Upper lobe of left lung (tissue), 6 donors: ENCODE data around the gene LGALS14. TPM values are rescaled to one million over a fixed set of nuclear protein-coding genes. Genes with fewer than 3 reads are reported as not detected.

ENCODE experiments used
- ATAC-seq, 2 donors: fragments of 200-7000 bp; cut with Tn5 transposase; one replicate each; pipeline ENCODE4 v1.9.1; 2022; ENCODE audit warnings: mild to moderate bottlenecking in 2 of 2, moderate library complexity in 2 of 2; ENCODE audit not compliant: low FRiP score in 2 of 2
- DNase-seq, 2 donors: peaks; one replicate each; pipeline ENCODE4 v3.0.0-alpha.2; 2019 to 2020
- H3K27ac ChIP-seq, 4 donors: fragments of 200-600 bp; sonication (generic); one replicate each; pipeline ENCODE4 v1.5.1; 2016 to 2019
- H3K27me3 ChIP-seq, 4 donors: fragments of 200-600 bp; sonication (generic); one replicate each; pipeline ENCODE4 v1.5.1; 2017 to 2019
- H3K36me3 ChIP-seq, 4 donors: fragments of 200-600 bp; sonication (generic); one replicate each; pipeline ENCODE4 v1.5.1; 2016 to 2019
- H3K4me1 ChIP-seq, 4 donors: fragments of 200-600 bp; sonication (generic); one replicate each; pipeline ENCODE4 v1.5.1; 2018 to 2019
- H3K4me3 ChIP-seq, 4 donors: fragments of 200-600 bp; sonication (generic); one replicate each; pipeline ENCODE4 v1.5.1; 2017 to 2019; ENCODE audit warnings: mild to moderate bottlenecking in 2 of 4, moderate library complexity in 1 of 4
- H3K9me3 ChIP-seq, 4 donors: fragments of 200-600 bp; sonication (generic); one replicate each; pipeline ENCODE4 v1.5.1; 2018 to 2019
- CTCF ChIP-seq, 6 experiments: fragments of 450-650 bp in 4 of 6; fragments of 200-600 bp in 2 of 6; sonication (generic) in 2 of 6; IDR thresholded peaks; one replicate each; pipeline ENCODE4 v1.5.1; 2016 to 2019; ENCODE audit warnings: antibody characterized with exemption in 6 of 6
- EP300 ChIP-seq, 4 donors: sonication (generic); formaldehyde crosslinking; IDR thresholded peaks; one replicate each; pipeline ENCODE4 v1.5.1; 2017; ENCODE audit warnings: antibody characterized with exemption in 4 of 4, control low read depth in 2 of 4
- POLR2A ChIP-seq, 4 donors: fragments of 450-650 bp; IDR thresholded peaks; one replicate each; pipeline ENCODE4 v1.5.1; 2016 to 2017; ENCODE audit warnings: antibody characterized with exemption in 4 of 4, mild to moderate bottlenecking in 2 of 4
- POLR2AphosphoS5 ChIP-seq, 2 donors: sonication (generic); formaldehyde crosslinking; IDR thresholded peaks; one replicate each; pipeline ENCODE4 v1.5.1; 2017; ENCODE audit warnings: antibody characterized with exemption in 2 of 2
- WGBS, 2 donors: methylation state at CpG; one replicate each; pipeline ENCODE4 v1.1.5; 2017 to 2018; 5-methylcytosine and 5-hydroxymethylcytosine counted together
- total RNA-seq, 6 donors: library from RNA; depleted of rRNA in 4 of 6; stranded (reverse); fragments of >200 nt in 4 of 6; gene quantifications; one replicate each; pipeline versions ENCODE4 v1.1.0 to v1.2.1, GENCODE V29; 2016 to 2021
- donor health status: DM: no; HTN: no; CAD: no; lungs with moderate emphysema.
- donor health status: DM: no; HTN: yes; CAD: no; lungs with severe emphysema.

Gene LGALS14
- total RNA-seq, 6 donors from 2014 or later: not detected

- no peak overlapping the region for H3K27ac ChIP-seq
- no peaks in the 10 kb centered on the region for H3K27me3 ChIP-seq
- no peaks in the 10 kb centered on the region for H3K36me3 ChIP-seq
- DNase-seq (no peak), ATAC-seq (no peak)
- TF ChIP-seq CTCF (IDR thresholded peaks at IDR 0.05) (no peak), POLR2A (IDR thresholded peaks at IDR 0.05) (no peak), POLR2AphosphoS5 (IDR thresholded peaks at IDR 0.05) (no peak), EP300 (IDR thresholded peaks at IDR 0.05) (no peak)
- H3K4me3 ChIP-seq: no peak overlapping the region
- H3K9me3 ChIP-seq: no peaks in the 10 kb centered on the region
- H3K4me1 ChIP-seq: no peaks in the 10 kb centered on the region
Observed at GRCh38 chr19:39725995-39726394, 21.7 kb downstream of the LGALS14 start.

GRCh38 chr19:39727070-39727800, 23.0 kb downstream of the LGALS14 start:
- no peak overlapping the region for H3K27ac ChIP-seq
- WGBS, 2 donors: 75 to 80% methylated on average over 10 of the region's 10 CpGs
- no peaks in the 10 kb centered on the region for H3K27me3 ChIP-seq
- H3K9me3 ChIP-seq: no peaks in the 10 kb centered on the region
- no peaks in the 10 kb centered on the region for H3K4me1 ChIP-seq
- TF ChIP-seq POLR2AphosphoS5 (IDR thresholded peaks at IDR 0.05): no peak
- no peak for TF ChIP-seq EP300 (IDR thresholded peaks at IDR 0.05)
- no peak for TF ChIP-seq POLR2A (IDR thresholded peaks at IDR 0.05)
- no peak for TF ChIP-seq CTCF (IDR thresholded peaks at IDR 0.05)
- DNase-seq (no peak), ATAC-seq (no peak)
- H3K4me3 ChIP-seq: no peak overlapping the region
- H3K36me3 ChIP-seq: no peaks in the 10 kb centered on the region

DNA sequence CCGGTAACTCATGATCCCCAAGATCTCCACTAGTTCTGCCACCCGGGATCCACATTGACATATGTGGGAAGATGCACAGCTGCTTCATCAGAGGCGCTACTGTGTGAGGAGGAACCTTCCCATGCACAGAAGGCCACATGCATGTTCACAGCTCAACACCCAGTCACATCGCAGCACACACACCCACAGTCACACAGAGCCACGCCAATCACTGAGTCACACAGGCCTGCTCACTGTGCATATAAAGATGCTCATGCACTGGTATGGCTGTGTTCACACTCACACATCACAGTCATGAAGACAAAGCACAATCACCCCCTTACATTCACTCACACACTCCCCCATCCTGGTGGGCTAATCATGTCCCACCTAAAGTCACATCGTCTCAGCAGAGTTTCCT, 23.8 kb downstream of the LGALS14 start:
- WGBS, 2 donors: 80 to 90% methylated on average over 6 of the region's 6 CpGs
- no peak for TF ChIP-seq CTCF (IDR thresholded peaks at IDR 0.05)
- TF ChIP-seq POLR2AphosphoS5 (IDR thresholded peaks at IDR 0.05): no peak
- no peak for TF ChIP-seq EP300 (IDR thresholded peaks at IDR 0.05)
- TF ChIP-seq POLR2A (IDR thresholded peaks at IDR 0.05): no peak

DNA sequence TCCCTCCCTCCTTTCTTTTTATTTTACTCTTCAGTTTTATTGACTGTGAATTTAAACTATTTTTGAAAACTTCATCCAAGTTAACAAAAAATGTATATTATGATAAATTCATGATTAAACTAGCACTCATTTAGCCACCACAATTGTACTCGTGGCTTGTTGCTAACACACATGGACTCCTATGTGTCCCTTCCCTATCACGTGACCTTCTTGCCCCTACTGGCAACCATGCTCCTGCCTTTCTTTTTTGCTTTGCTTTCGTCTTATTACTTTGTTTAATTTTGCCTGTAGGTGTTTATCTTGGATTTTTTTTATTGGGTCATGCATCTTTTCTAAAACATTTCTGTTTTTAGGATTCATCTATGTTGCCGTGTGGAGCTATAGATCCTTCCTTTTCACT, 25.3 kb downstream of the LGALS14 start:
- Histone ChIP-seq H3K4me3 (no peak overlapping the region), H3K27me3 (no peaks in the 10 kb centered on the region), H3K4me1 (no peaks in the 10 kb centered on the region), H3K9me3 (no peaks in the 10 kb centered on the region), H3K27ac (no peak overlapping the region), H3K36me3 (no peaks in the 10 kb centered on the region)
- ATAC-seq: no peak
- TF ChIP-seq CTCF (IDR thresholded peaks at IDR 0.05) (no peak), EP300 (IDR thresholded peaks at IDR 0.05) (no peak), POLR2AphosphoS5 (IDR thresholded peaks at IDR 0.05) (no peak), POLR2A (IDR thresholded peaks at IDR 0.05) (no peak)
- 68 to 74% methylated on average over 4 of the region's 4 CpGs for WGBS, 2 donors
- DNase-seq: no peak

More for the DNA sequence above, 23.8 kb downstream of the LGALS14 start:
- no peak overlapping the region for H3K4me3 ChIP-seq
- H3K27me3 ChIP-seq: no peaks in the 10 kb centered on the region
- ATAC-seq: no peak
- DNase-seq: no peak
- no peaks in the 10 kb centered on the region for H3K9me3 ChIP-seq
- H3K36me3 ChIP-seq: no peaks in the 10 kb centered on the region
- H3K4me1 ChIP-seq: no peaks in the 10 kb centered on the region
- no peak overlapping the region for H3K27ac ChIP-seq

- no peak for TF ChIP-seq POLR2AphosphoS5 (IDR thresholded peaks at IDR 0.05)
- TF ChIP-seq EP300 (IDR thresholded peaks at IDR 0.05): no peak
- no peak for TF ChIP-seq POLR2A (IDR thresholded peaks at IDR 0.05)
- TF ChIP-seq CTCF (IDR thresholded peaks at IDR 0.05): no peak
- no peaks in the 10 kb centered on the region for H3K9me3 ChIP-seq
- 31 to 70% methylated on average over 1 of the region's 1 CpG for WGBS, 2 donors
- ATAC-seq (no peak), DNase-seq (no peak)
- no peak overlapping the region for H3K4me3 ChIP-seq
- no peaks in the 10 kb centered on the region for H3K36me3 ChIP-seq
- H3K27ac ChIP-seq: no peak overlapping the region
- no peaks in the 10 kb centered on the region for H3K27me3 ChIP-seq
- no peaks in the 10 kb centered on the region for H3K4me1 ChIP-seq
Observed at GRCh38 chr19:39731685-39732084, 27.4 kb downstream of the LGALS14 start.
